Panc1 (cell line): ENCODE data around the gene ATAD2B. TPM values are rescaled to one million over a fixed set of nuclear protein-coding genes. Genes with fewer than 3 reads are reported as not detected.

Experiments
- ATAC-seq: fragments of 200-7000 bp; cut with Tn5 transposase; 2 replicates; pipeline ENCODE4 v1.9.1; 2020; ENCODE audit warnings: mild to moderate bottlenecking, moderate library complexity
- BruUV-seq: library from RNA; stranded (reverse); fragments of 400-500 nt; replicated peaks from 2 replicates; lab custom pipeline; 2021; lab: Mats Ljungman, UMichigan
- CTCF ChIA-PET: fragments of 300-600 bp; sonication (Branson Sonifier 250); formaldehyde crosslinking; loops from one replicate; lab custom pipeline; 2022; ENCODE audit warnings: antibody characterized with exemption; lab: Charles Lee
- POLR2A ChIA-PET: fragments of 300-600 bp; sonication (Branson Sonifier 250); formaldehyde crosslinking; loops from one replicate; lab custom pipeline; 2022; ENCODE audit warnings: antibody characterized with exemption; lab: Charles Lee
- DNase-seq: peaks from one replicate; pipeline ENCODE4 v3.0.0-alpha.2; 2010; ENCODE audit warnings: low read depth, low spot score
- H3K27ac ChIP-seq: 2 replicates; pipeline ENCODE4 v1.5.1; 2011; ENCODE audit warnings: mild to moderate bottlenecking, low read length, inconsistent platforms
- H3K27me3 ChIP-seq: fragments of 200-500 bp; sonication (Bioruptor generic); 2 replicates; pipeline ENCODE4 v1.6.0; 2014; ENCODE audit warnings: low read length, inconsistent platforms; ENCODE audit not compliant: control insufficient read depth, insufficient read depth
- H3K36me3 ChIP-seq: fragments of 200-500 bp; sonication (Bioruptor generic); 2 replicates; pipeline ENCODE4 v1.5.1; 2014; ENCODE audit warnings: inconsistent platforms, mild to moderate bottlenecking, low read length, moderate library complexity; ENCODE audit not compliant: control insufficient read depth, insufficient read depth
- H3K4me1 ChIP-seq: 2 replicates; pipeline ENCODE4 v1.5.1; 2011; ENCODE audit warnings: inconsistent platforms, mild to moderate bottlenecking, low read length, moderate library complexity; ENCODE audit not compliant: control insufficient read depth, insufficient read depth
- H3K4me3 ChIP-seq, 2 experiments: 2 replicates each; pipeline ENCODE4 v1.5.1; 2011 to 2012; ENCODE audit warnings: low read depth in 2 of 2, low read length in 2 of 2, mild to moderate bottlenecking in 2 of 2, inconsistent platforms in 1 of 2, moderate library complexity in 1 of 2
- H3K9me3 ChIP-seq: fragments of 200-500 bp; sonication (Bioruptor generic); 2 replicates; pipeline ENCODE4 v1.5.1; 2014; ENCODE audit warnings: low read depth, mild to moderate bottlenecking, inconsistent platforms, low read length, moderate library complexity; ENCODE audit not compliant: control insufficient read depth, insufficient read depth
- CTCF ChIP-seq: fragments of 450-650 bp; IDR thresholded peaks from 2 replicates; pipeline ENCODE4 v1.5.1; 2017; ENCODE audit warnings: mild to moderate bottlenecking
- POLR2AphosphoS5 ChIP-seq: IDR thresholded peaks from 2 replicates; pipeline ENCODE4 v1.6.1; 2012; ENCODE audit warnings: mild to moderate bottlenecking, low read depth, low read length, moderate library complexity
- SIN3A ChIP-seq: IDR thresholded peaks from 2 replicates; pipeline ENCODE4 v1.6.1; 2012; ENCODE audit warnings: low read depth, mild to moderate bottlenecking, low read length, moderate library complexity, borderline replicate concordance; ENCODE audit not compliant: insufficient read depth
- TCF7L2 ChIP-seq: IDR thresholded peaks from 2 replicates; pipeline ENCODE4 v1.6.1; 2011; ENCODE audit warnings: mild to moderate bottlenecking, low read depth, low read length, inconsistent platforms
- in situ Hi-C: cut with HindIII; loops from 2 replicates; pipeline ENCODE4 v1.10.0; 2016; ENCODE audit warnings: low sequenced_read_pairs, low pct_unique_long_range_greater_than_20kb
- intact Hi-C: fragments of 100-400 bp; cut with micrococcal nuclease; formaldehyde crosslinking; loops from one replicate; pipeline ENCODE4 v1.10.0; 2022; ENCODE audit not compliant: unreplicated experiment
- total RNA-seq: library from RNA; stranded (reverse); gene quantifications from one replicate; pipeline ENCODE4 v1.2.1, GENCODE V29; 2021; ENCODE audit not compliant: unreplicated experiment
- TF ChIP-seq, protein P1 (sequence below), 2 experiments: IDR thresholded peaks; 2 replicates each; pipeline ENCODE4 v1.6.1; 2011 to 2012; ENCODE audit warnings: low read depth in 2 of 2, control low read depth in 1 of 2, low read length in 1 of 2, mild to moderate bottlenecking in 1 of 2, moderate library complexity in 1 of 2; ENCODE audit not compliant: insufficient read depth in 1 of 2

ATAD2B gene
- total RNA-seq, 1 experiment from 2014 or later, result 17.9 TPM

- H3K27ac ChIP-seq, result no peak overlapping the region
- no peaks in the 10 kb centered on the region for H3K4me1 ChIP-seq
- H3K27me3 ChIP-seq, result no peaks in the 10 kb centered on the region
- no peak for ATAC-seq
- peaks cover 4% of the 10 kb centered on the region; the same call in 1 of the 2 replicates for H3K36me3 ChIP-seq
- intact Hi-C loops (no loop called here), in situ Hi-C loops (no loop called here)
- ChIA-PET CTCF (no interaction called here), POLR2A (no interaction called here)
- DNase-seq, result no peak
- BruUV-seq, result no TSS peak
- TF ChIP-seq, protein P1, sequence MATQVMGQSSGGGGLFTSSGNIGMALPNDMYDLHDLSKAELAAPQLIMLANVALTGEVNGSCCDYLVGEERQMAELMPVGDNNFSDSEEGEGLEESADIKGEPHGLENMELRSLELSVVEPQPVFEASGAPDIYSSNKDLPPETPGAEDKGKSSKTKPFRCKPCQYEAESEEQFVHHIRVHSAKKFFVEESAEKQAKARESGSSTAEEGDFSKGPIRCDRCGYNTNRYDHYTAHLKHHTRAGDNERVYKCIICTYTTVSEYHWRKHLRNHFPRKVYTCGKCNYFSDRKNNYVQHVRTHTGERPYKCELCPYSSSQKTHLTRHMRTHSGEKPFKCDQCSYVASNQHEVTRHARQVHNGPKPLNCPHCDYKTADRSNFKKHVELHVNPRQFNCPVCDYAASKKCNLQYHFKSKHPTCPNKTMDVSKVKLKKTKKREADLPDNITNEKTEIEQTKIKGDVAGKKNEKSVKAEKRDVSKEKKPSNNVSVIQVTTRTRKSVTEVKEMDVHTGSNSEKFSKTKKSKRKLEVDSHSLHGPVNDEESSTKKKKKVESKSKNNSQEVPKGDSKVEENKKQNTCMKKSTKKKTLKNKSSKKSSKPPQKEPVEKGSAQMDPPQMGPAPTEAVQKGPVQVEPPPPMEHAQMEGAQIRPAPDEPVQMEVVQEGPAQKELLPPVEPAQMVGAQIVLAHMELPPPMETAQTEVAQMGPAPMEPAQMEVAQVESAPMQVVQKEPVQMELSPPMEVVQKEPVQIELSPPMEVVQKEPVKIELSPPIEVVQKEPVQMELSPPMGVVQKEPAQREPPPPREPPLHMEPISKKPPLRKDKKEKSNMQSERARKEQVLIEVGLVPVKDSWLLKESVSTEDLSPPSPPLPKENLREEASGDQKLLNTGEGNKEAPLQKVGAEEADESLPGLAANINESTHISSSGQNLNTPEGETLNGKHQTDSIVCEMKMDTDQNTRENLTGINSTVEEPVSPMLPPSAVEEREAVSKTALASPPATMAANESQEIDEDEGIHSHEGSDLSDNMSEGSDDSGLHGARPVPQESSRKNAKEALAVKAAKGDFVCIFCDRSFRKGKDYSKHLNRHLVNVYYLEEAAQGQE (IDR thresholded peaks at IDR 0.05; ENCODE audit: insufficient read depth in 1 of 2, low read depth in 2 of 2, low read length in 1 of 2), result no peak
- TF ChIP-seq TCF7L2 (no peak), CTCF (no peak), SIN3A (no peak)
- no peaks in the 10 kb centered on the region for H3K9me3 ChIP-seq
- no peak overlapping the region for H3K4me3 ChIP-seq
Measured at GRCh38 chr2:23772056-23772455, 154.9 kb downstream of the ATAD2B start.

DNA sequence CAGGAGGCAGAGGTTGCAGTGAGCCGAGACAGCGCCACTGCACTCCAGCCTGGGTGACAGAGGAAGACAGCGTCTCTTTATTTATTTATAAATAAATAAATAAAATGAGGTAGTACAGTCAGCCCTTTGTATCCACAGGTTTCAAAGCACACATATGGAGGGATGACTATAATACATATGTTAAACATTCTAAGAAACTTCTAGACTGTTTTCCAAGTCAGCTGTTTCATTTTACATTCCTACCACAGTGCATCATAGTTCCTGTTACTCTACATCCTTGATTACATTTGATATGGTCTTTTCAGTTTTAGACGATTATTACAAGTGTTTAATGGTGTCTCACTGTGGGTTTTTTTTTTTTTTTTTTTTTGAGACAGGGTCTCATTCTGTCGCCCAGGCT is 157.6 kb downstream of the ATAD2B start:
- POLR2A ChIA-PET, result interaction anchor here (0.7 kb wide), 1 partner anchor 123 kb away, joined by 3 read pairs; no protein-coding TSS in a partner anchor
- DNase-seq (no peak), ATAC-seq (no peak)
- in situ Hi-C loops (no loop called here), intact Hi-C loops (no loop called here)
- H3K36me3 ChIP-seq, result peaks cover 4% of the 10 kb centered on the region; the same call in 1 of the 2 replicates
- TF ChIP-seq POLR2AphosphoS5 (no peak), CTCF (no peak), TCF7L2 (no peak), SIN3A (no peak)
- TF ChIP-seq, protein P1 (IDR thresholded peaks at IDR 0.05; ENCODE audit: insufficient read depth in 1 of 2, low read depth in 2 of 2, low read length in 1 of 2), result no peak
- no peak overlapping the region for H3K4me3 ChIP-seq
- no TSS peak for BruUV-seq
- no peaks in the 10 kb centered on the region for H3K4me1 ChIP-seq
- H3K27me3 ChIP-seq, result no peaks in the 10 kb centered on the region
- H3K9me3 ChIP-seq, result no peaks in the 10 kb centered on the region
- no peak overlapping the region for H3K27ac ChIP-seq
- CTCF ChIA-PET, result no interaction called here
